ENCODE measurements around the gene MEAK7.

The MEAK7 gene

GRCh38 chr16:84486551-84487235 lies 17.8 kb downstream of the MEAK7 start:
- DNase-seq = peak; percentile 4 to 6

DNA sequence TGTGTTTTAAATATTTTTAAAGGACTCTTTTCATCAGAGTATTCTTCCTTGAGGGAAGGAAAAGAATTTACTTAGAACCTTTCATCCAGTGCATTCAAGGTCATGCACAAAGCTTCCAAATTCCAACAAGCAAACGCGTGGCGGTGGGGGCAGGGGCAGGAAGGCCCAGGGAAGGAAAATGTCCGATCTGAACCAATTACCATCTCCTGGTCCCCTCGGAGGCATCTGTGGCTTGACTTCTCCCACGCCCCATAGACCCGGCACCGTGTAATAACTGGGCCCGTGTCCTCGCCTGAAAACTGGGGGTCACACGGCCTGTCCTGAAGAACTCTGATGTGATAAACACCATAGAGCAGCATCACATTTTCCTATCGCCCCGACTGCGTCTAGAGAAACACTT lies 18.3 kb downstream of the MEAK7 start:
- peak; percentile 1 for DNase-seq

DNA sequence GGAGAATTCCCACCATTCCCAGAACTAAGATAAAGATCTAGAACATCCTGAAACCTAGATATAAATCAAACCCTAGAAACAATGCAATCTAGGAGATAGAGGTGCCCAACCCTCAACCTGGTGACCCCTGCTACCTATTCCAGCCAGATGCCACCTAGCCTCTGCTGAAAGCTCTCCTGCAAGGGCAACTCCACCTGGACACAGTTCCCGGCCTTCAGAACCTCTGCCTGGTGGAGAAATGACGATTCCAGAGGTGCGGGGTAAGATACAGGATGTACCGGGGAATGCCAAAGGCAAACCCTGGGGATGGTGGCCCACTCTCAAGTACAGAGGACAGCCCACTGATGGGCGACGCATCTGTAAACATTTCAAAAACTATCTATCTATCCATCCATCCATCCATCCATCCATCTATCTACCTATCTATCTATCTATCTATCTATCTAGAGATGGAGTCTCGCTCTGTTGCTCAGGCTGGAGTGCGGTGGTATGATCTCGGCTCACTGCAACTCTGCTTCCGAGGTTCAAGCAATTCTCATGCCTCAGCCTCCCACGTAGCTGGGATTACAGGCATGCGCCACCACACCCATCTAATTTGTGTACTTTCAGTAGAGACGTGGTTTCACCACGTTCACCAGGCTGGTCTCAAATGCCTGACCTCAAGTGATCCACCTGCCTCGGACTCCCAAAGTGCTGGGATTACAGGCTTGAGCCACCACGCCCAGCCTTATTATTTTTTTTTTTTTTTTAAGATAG lies 19.0 kb downstream of the MEAK7 start:
- DNase-seq = peak in 1 of 2 experiments; percentile 3

DNA sequence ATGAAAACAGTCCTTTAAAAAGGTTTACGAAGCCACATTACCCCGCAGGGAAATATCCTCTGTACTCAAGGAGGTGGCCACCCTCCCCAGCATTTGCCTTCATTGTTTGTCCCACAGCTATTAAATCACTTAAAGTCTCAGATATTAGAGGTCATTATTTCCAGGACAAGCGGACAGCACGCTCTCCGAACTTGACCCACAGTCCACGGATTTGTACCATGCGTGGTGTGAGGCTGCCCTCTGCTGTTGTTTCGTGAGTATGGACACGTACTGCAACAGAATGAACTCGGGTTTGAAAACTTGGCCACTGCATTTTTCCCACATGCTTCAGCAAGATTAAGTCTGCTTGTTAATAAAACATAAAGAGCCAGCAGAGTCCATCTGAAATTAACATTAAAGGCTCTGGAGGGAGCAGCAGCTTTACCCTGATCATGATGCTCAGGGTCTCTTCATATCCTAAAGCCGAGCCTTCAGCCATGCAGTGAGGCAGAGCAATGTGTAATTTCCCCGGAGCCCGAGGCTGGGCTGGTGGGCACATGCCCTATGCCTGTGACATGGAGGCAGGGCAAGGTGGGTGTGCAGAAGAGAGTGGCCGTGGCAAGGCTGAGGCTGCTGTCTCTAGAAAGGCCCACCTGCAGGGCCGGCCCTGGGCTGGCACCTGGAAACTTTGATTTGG lies 19.7 kb downstream of the MEAK7 start:
- DNase-seq = peak in 1 of 2 experiments; percentile 47

DNA sequence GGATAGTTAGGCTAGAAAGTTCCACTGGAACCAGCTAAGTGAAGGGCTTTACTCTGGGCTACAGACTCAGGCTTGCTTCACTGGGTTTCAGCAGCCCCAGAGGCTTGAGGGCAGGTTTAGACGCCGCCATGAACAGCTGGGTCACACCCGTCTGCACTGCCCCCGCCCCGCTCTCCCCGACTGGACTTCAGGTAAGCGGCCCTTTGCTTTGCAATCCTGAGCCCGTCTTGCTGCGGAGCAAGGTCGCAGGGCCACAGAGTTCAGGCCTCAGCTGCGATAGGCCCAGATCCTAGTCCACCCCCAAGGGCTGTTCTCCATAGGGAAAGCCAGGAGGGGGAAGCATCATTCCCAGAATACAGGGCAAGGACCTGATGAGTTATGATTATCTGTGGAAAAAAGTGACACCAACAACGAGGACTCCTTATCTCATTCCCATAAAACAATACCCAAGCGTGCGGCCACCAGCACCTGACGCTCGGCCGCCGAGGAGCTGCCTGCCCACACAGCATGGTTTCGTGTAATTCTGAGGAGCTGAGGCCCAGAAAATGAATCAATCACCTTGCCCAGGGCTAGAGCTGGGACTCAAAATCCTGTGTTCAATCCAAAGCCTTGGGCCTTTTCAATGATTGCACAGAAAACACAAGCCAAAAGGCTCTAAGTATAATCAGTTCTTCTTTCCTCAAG lies 20.4 kb downstream of the MEAK7 start:
- peak; percentile 11 to 12 for DNase-seq

GRCh38 chr16:84482951-84483881 lies 21.2 kb downstream of the MEAK7 start:
- DNase-seq = peak in 1 of 2 experiments; percentile 10

DNA sequence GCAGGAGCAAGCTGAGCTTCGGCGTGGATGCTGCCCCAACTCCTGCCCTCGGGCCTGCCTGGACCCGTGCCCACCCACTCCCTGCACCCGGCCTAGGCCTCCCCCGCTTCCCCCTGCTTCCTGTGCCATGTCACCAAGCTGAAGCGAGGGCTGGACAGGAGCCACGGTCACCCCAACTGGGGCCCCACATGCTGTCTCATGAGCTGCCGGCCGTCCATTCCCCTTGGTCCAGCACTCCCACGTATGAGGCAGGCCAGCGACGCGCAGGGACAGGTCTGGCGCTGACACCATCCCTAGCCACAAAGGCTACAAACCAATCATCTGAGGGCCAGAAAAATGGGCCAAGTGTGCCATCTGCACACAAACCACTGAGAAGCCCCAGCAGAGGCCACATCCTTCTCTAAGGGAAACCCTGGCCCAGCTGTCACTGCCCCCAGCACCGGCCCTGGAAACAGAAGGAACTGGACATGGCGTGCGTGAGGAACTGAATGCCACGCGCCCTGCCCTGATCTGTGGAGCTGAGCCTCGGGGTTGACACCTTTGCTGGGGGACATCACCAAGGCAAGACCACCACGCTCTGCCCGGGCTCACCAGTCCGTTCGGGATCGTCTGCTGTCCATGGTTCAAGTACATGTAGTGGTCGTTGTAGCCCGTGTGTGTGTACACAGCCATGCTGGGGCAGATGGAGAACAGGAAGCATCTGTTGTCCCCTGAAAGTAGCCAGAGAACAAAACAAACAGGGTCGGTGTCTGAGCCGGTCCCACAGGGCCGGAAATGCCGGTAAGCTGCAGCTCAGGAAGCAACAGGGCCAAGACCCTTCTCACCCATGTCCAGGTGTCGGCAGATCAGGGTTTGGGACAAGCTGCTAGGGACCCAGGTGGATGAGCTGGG lies 22.2 kb downstream of the MEAK7 start:
- peak; percentile 11 for DNase-seq

- peak; percentile 7 to 10 for DNase-seq
Measured at GRCh38 chr16:84481051-84481735, 23.3 kb downstream of the MEAK7 start.

GRCh38 chr16:84479716-84480450 lies 24.6 kb downstream of the MEAK7 start:
- DNase-seq = peak; percentile 10 to 15

- peak; percentile 20 to 26 for DNase-seq
Measured at GRCh38 chr16:84478172-84478947, 26.1 kb downstream of the MEAK7 start.

GRCh38 chr16:84477661-84478060 lies 26.8 kb downstream of the MEAK7 start:
- no peak for DNase-seq

DNA sequence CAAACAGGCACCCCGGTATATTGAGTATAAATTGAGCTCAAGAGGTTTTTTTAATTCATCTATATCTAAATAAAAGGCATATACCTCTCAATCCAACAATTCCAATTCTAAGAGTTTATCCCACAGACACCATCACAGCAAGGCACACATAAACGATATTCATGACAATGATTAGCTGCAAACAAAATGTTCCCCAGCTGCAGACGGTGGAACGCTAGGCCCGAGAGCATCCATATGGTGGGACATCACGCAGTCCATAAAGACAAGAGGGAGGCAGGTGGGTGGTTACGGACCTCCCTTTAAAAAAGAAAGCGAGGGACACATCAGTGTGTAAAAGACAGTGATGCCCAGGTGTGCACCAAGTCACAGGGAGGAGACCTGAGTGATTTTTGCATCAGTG lies 28.1 kb downstream of the MEAK7 start:
- peak; percentile 0 to 1 for DNase-seq

GRCh38 chr16:84475643-84476240 lies 28.7 kb downstream of the MEAK7 start:
- DNase-seq = peak; percentile 8 to 12

DNA sequence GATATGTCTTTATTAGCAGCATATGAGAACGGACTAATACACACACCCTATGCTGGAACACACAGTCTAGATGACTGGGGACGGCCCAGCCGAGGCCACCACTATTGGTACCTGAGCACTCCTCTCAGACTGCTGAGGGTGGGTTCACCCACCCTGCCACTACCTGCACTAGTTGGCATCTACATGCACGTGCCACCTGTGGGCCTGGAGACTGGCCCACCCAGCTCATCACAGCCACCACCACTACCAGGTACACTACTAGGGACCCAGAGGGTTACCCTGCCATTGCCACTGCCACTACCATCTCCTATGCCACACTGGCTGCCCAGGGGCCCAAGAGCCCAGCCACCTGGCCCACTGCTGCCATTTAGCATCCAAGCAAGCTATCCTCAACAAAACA lies 32.5 kb downstream of the MEAK7 start:
- peak in 1 of 2 experiments; percentile 12 for DNase-seq

GRCh38 chr16:84471316-84471715 lies 33.1 kb downstream of the MEAK7 start:
- DNase-seq = peak in 1 of 2 experiments; percentile 3

- no peak for DNase-seq
Measured at GRCh38 chr16:84467709-84468108, 36.8 kb downstream of the MEAK7 start.

DNA sequence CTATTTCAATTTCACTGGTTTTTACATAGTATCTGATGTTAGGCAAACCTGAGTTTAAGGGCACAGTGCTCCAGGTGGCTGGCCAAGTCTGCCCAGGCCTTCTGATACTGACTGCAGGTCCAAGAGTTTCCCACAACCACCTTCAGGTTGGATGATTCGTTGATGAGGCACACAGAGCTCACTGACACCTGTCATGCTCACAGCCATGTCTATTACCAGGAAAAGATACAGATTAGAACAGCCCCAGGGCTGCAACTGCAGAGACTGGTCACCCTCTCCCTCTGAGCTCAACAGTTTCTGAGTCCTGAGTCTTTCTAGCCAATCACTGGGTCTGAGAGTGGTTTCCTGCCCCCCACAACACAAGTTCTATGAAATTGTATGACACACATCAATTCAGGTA lies 37.2 kb downstream of the MEAK7 start:
- peak; percentile 14 to 20 for DNase-seq

GRCh38 chr16:84466692-84467091 lies 37.8 kb downstream of the MEAK7 start:
- DNase-seq = no peak

All from activated T-cell treated with anti-CD3 and anti-CD28 coated beads, Interleukin-2, amount 50 U/mL, for 48 hours (primary cell).